Panc1 (cell line): ENCODE measurements around the gene CHRNB1. TPM values are rescaled to one million over a fixed set of nuclear protein-coding genes. Genes with fewer than 3 reads are reported as not detected.

Experiments used
- ATAC-seq: fragments of 200-7000 bp; cut with Tn5 transposase; 2 replicates; pipeline ENCODE4 v1.9.1; 2020; ENCODE audit warnings: mild to moderate bottlenecking, moderate library complexity
- BruUV-seq: library from RNA; stranded (reverse); fragments of 400-500 nt; replicated peaks from 2 replicates; lab custom pipeline; 2021; lab: Mats Ljungman, UMichigan
- CTCF ChIA-PET: fragments of 300-600 bp; sonication (Branson Sonifier 250); formaldehyde crosslinking; loops from one replicate; lab custom pipeline; 2022; ENCODE audit warnings: antibody characterized with exemption; lab: Charles Lee
- POLR2A ChIA-PET: fragments of 300-600 bp; sonication (Branson Sonifier 250); formaldehyde crosslinking; loops from one replicate; lab custom pipeline; 2022; ENCODE audit warnings: antibody characterized with exemption; lab: Charles Lee
- DNase-seq: peaks from one replicate; pipeline ENCODE4 v3.0.0-alpha.2; 2010; ENCODE audit warnings: low read depth, low spot score
- H3K27ac ChIP-seq: 2 replicates; pipeline ENCODE4 v1.5.1; 2011; ENCODE audit warnings: mild to moderate bottlenecking, low read length, inconsistent platforms
- H3K27me3 ChIP-seq: fragments of 200-500 bp; sonication (Bioruptor generic); 2 replicates; pipeline ENCODE4 v1.6.0; 2014; ENCODE audit warnings: low read length, inconsistent platforms; ENCODE audit not compliant: control insufficient read depth, insufficient read depth
- H3K36me3 ChIP-seq: fragments of 200-500 bp; sonication (Bioruptor generic); 2 replicates; pipeline ENCODE4 v1.5.1; 2014; ENCODE audit warnings: inconsistent platforms, mild to moderate bottlenecking, low read length, moderate library complexity; ENCODE audit not compliant: control insufficient read depth, insufficient read depth
- H3K4me1 ChIP-seq: 2 replicates; pipeline ENCODE4 v1.5.1; 2011; ENCODE audit warnings: inconsistent platforms, mild to moderate bottlenecking, low read length, moderate library complexity; ENCODE audit not compliant: control insufficient read depth, insufficient read depth
- H3K4me3 ChIP-seq, 2 experiments: 2 replicates each; pipeline ENCODE4 v1.5.1; 2011 to 2012; ENCODE audit warnings: low read depth in 2 of 2, low read length in 2 of 2, mild to moderate bottlenecking in 2 of 2, inconsistent platforms in 1 of 2, moderate library complexity in 1 of 2
- H3K9me3 ChIP-seq: fragments of 200-500 bp; sonication (Bioruptor generic); 2 replicates; pipeline ENCODE4 v1.5.1; 2014; ENCODE audit warnings: low read depth, mild to moderate bottlenecking, inconsistent platforms, low read length, moderate library complexity; ENCODE audit not compliant: control insufficient read depth, insufficient read depth
- POLR2AphosphoS5 ChIP-seq: IDR thresholded peaks from 2 replicates; pipeline ENCODE4 v1.6.1; 2012; ENCODE audit warnings: mild to moderate bottlenecking, low read depth, low read length, moderate library complexity
- SIN3A ChIP-seq: IDR thresholded peaks from 2 replicates; pipeline ENCODE4 v1.6.1; 2012; ENCODE audit warnings: low read depth, mild to moderate bottlenecking, low read length, moderate library complexity, borderline replicate concordance; ENCODE audit not compliant: insufficient read depth
- TCF7L2 ChIP-seq: IDR thresholded peaks from 2 replicates; pipeline ENCODE4 v1.6.1; 2011; ENCODE audit warnings: mild to moderate bottlenecking, low read depth, low read length, inconsistent platforms
- in situ Hi-C: cut with HindIII; loops from 2 replicates; pipeline ENCODE4 v1.10.0; 2016; ENCODE audit warnings: low sequenced_read_pairs, low pct_unique_long_range_greater_than_20kb
- intact Hi-C: fragments of 100-400 bp; cut with micrococcal nuclease; formaldehyde crosslinking; loops from one replicate; pipeline ENCODE4 v1.10.0; 2022; ENCODE audit not compliant: unreplicated experiment
- total RNA-seq: library from RNA; stranded (reverse); gene quantifications from one replicate; pipeline ENCODE4 v1.2.1, GENCODE V29; 2021; ENCODE audit not compliant: unreplicated experiment
- TF ChIP-seq, protein P1 (sequence below): fragments of 450-650 bp; IDR thresholded peaks from 2 replicates; pipeline ENCODE4 v1.5.1; 2017; ENCODE audit warnings: mild to moderate bottlenecking
- TF ChIP-seq, protein P2 (sequence below), 2 experiments: IDR thresholded peaks; 2 replicates each; pipeline ENCODE4 v1.6.1; 2011 to 2012; ENCODE audit warnings: low read depth in 2 of 2, control low read depth in 1 of 2, low read length in 1 of 2, mild to moderate bottlenecking in 1 of 2, moderate library complexity in 1 of 2; ENCODE audit not compliant: insufficient read depth in 1 of 2

Gene CHRNB1
- total RNA-seq, 1 experiment from 2014 or later = 14.3 TPM

DNA sequence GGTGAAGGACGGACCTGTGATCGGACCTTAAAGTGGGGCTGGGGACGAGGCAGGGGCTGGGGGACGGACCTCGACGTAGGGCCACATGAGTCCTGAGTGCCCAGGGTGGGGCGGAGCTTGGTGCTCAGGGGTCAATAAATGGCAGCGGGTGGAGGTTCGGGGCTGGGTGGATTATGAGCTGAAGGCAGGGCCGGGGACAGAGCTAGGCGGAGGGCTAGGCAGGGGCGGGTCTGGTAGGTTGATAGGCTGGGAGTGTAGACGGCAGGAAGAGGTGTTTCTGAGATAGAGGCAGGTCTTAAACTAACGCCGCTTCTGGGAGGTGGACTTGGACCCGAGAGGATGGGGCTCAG is 733 bp downstream of the CHRNB1 start:
- ChIA-PET CTCF (interaction anchor here (0.5 to 1.1 kb wide), 2 partner anchors 15 to 114 kb away, joined by 3 read pairs; no protein-coding TSS in a partner anchor), POLR2A (interaction anchor here (0.5 to 0.6 kb wide), 2 partner anchors 9 to 131 kb away, joined by 4 to 9 read pairs; no protein-coding TSS in a partner anchor)
- Histone ChIP-seq H3K4me1 (peaks cover 12% of the 10 kb centered on the region), H3K36me3 (no peaks in the 10 kb centered on the region), H3K27ac (peak overlapping the region; percentile 63), H3K9me3 (no peaks in the 10 kb centered on the region), H3K27me3 (no peaks in the 10 kb centered on the region), H3K4me3 (peak overlapping the region; percentile 49 to 66)
- intact Hi-C loops (no loop called here), in situ Hi-C loops (no loop called here)
- no TSS peak for BruUV-seq
- ATAC-seq (peak; percentile 89), DNase-seq (no peak)
- TF ChIP-seq, protein P1, sequence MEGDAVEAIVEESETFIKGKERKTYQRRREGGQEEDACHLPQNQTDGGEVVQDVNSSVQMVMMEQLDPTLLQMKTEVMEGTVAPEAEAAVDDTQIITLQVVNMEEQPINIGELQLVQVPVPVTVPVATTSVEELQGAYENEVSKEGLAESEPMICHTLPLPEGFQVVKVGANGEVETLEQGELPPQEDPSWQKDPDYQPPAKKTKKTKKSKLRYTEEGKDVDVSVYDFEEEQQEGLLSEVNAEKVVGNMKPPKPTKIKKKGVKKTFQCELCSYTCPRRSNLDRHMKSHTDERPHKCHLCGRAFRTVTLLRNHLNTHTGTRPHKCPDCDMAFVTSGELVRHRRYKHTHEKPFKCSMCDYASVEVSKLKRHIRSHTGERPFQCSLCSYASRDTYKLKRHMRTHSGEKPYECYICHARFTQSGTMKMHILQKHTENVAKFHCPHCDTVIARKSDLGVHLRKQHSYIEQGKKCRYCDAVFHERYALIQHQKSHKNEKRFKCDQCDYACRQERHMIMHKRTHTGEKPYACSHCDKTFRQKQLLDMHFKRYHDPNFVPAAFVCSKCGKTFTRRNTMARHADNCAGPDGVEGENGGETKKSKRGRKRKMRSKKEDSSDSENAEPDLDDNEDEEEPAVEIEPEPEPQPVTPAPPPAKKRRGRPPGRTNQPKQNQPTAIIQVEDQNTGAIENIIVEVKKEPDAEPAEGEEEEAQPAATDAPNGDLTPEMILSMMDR = no peak
- TF ChIP-seq SIN3A = no peak
- no peak for TF ChIP-seq TCF7L2
- TF ChIP-seq, protein P2, sequence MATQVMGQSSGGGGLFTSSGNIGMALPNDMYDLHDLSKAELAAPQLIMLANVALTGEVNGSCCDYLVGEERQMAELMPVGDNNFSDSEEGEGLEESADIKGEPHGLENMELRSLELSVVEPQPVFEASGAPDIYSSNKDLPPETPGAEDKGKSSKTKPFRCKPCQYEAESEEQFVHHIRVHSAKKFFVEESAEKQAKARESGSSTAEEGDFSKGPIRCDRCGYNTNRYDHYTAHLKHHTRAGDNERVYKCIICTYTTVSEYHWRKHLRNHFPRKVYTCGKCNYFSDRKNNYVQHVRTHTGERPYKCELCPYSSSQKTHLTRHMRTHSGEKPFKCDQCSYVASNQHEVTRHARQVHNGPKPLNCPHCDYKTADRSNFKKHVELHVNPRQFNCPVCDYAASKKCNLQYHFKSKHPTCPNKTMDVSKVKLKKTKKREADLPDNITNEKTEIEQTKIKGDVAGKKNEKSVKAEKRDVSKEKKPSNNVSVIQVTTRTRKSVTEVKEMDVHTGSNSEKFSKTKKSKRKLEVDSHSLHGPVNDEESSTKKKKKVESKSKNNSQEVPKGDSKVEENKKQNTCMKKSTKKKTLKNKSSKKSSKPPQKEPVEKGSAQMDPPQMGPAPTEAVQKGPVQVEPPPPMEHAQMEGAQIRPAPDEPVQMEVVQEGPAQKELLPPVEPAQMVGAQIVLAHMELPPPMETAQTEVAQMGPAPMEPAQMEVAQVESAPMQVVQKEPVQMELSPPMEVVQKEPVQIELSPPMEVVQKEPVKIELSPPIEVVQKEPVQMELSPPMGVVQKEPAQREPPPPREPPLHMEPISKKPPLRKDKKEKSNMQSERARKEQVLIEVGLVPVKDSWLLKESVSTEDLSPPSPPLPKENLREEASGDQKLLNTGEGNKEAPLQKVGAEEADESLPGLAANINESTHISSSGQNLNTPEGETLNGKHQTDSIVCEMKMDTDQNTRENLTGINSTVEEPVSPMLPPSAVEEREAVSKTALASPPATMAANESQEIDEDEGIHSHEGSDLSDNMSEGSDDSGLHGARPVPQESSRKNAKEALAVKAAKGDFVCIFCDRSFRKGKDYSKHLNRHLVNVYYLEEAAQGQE (IDR thresholded peaks at IDR 0.05; ENCODE audit: insufficient read depth in 1 of 2, low read depth in 2 of 2, low read length in 1 of 2) = no peak
- no peak for TF ChIP-seq POLR2AphosphoS5

DNA sequence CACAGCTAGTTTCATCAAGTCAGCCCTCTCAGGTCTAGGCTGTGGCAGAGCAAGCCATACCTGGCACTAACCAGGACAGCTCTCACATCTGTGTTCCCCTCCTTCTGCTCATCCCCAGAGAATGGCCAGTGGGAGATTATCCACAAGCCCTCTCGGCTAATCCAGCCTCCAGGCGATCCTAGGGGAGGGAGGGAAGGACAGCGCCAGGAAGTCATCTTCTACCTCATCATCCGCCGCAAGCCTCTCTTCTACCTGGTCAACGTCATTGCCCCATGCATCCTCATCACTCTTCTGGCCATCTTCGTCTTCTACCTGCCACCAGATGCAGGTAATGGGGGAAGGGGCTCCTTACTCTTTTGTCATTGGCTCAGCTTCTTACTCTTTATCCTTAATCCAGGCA is 3.6 kb downstream of the CHRNB1 start:
- no peaks in the 10 kb centered on the region for H3K36me3 ChIP-seq
- in situ Hi-C loops (no loop called here), intact Hi-C loops (no loop called here)
- TF ChIP-seq, protein P1 = no peak
- TF ChIP-seq POLR2AphosphoS5 = no peak
- TF ChIP-seq TCF7L2 = no peak
- TF ChIP-seq SIN3A = no peak
- TF ChIP-seq, protein P2 (IDR thresholded peaks at IDR 0.05; ENCODE audit: insufficient read depth in 1 of 2, low read depth in 2 of 2, low read length in 1 of 2) = no peak
- POLR2A ChIA-PET = no interaction called here
- no peaks in the 10 kb centered on the region for H3K9me3 ChIP-seq
- CTCF ChIA-PET = no interaction called here
- no peaks in the 10 kb centered on the region for H3K27me3 ChIP-seq
- ATAC-seq = no peak
- no TSS peak for BruUV-seq
- no peak overlapping the region for H3K4me3 ChIP-seq
- no peak for DNase-seq
- H3K27ac ChIP-seq = no peak overlapping the region
- H3K4me1 ChIP-seq = peaks cover 6% of the 10 kb centered on the region; the same call in 1 of the 2 replicates
